SU-DHL-6 (cell line): Measurements from ENCODE around the gene ERLIN1.

Source experiments
- H2AFZ ChIP-seq: fragments of 200-600 bp; sonication (generic); 2 replicates; pipeline ENCODE4 v1.6.1; 2014; ENCODE audit warnings: low read depth, mild to moderate bottlenecking, moderate library complexity, mixed read lengths, antibody characterized with exemption, low read length; ENCODE audit not compliant: severe bottlenecking
- H3F3A ChIP-seq: fragments of 200-600 bp; shearing (Covaris generic); 2 replicates; pipeline ENCODE4 v1.6.0; 2016; ENCODE audit warnings: antibody characterized with exemption, mild to moderate bottlenecking; ENCODE audit not compliant: insufficient read depth
- H3K27ac ChIP-seq: fragments of 200-600 bp; sonication (generic); 2 replicates; pipeline ENCODE4 v1.5.1; 2016; ENCODE audit warnings: low read depth, mild to moderate bottlenecking, low read length, moderate library complexity, mixed read lengths
- H3K27me3 ChIP-seq: fragments of 200-600 bp; sonication (generic), shearing (Covaris generic); 2 replicates; pipeline ENCODE4 v1.6.0; 2014; ENCODE audit warnings: mild to moderate bottlenecking, low read length
- H3K36me3 ChIP-seq: fragments of 200-600 bp; sonication (generic); 2 replicates; pipeline ENCODE4 v1.6.1; 2014; ENCODE audit warnings: mild to moderate bottlenecking, low read length, mixed read lengths
- H3K4me2 ChIP-seq: fragments of 300-600, 200-600 bp; shearing (Covaris generic), sonication (generic); 2 replicates; pipeline ENCODE4 v1.6.0; 2014; ENCODE audit warnings: low read length, low read depth, mild to moderate bottlenecking; ENCODE audit not compliant: poor library complexity, severe bottlenecking
- H3K4me3 ChIP-seq: fragments of 200-600 bp; sonication (generic); 2 replicates; pipeline ENCODE4 v1.5.1; 2014; ENCODE audit warnings: antibody characterized with exemption, low read length, mild to moderate bottlenecking, mixed read lengths; ENCODE audit not compliant: insufficient read depth, poor library complexity, severe bottlenecking
- H3K79me2 ChIP-seq: fragments of 200-600 bp; sonication (generic); 2 replicates; pipeline ENCODE4 v1.6.1; 2014; ENCODE audit warnings: mild to moderate bottlenecking, low read length, moderate library complexity; ENCODE audit not compliant: insufficient read depth
- H3K9ac ChIP-seq: fragments of 200-600 bp; sonication (generic); 2 replicates; pipeline ENCODE4 v1.7.0; 2014; ENCODE audit warnings: mild to moderate bottlenecking, low read length
- H3K9me2 ChIP-seq: fragments of 200-600 bp; sonication (generic); replicated peaks from 2 replicates; pipeline ENCODE4 v1.6.1; 2014; ENCODE audit warnings: low read length; ENCODE audit not compliant: insufficient read depth
- H3K9me3 ChIP-seq: fragments of 200-600 bp; sonication (generic); 2 replicates; pipeline ENCODE4 v1.6.1; 2014; ENCODE audit warnings: low read length, mixed read lengths; ENCODE audit not compliant: insufficient read depth
- H4K20me1 ChIP-seq: fragments of 200-600 bp; sonication (generic); 2 replicates; pipeline ENCODE4 v1.6.1; 2014; ENCODE audit warnings: low read depth, mild to moderate bottlenecking, antibody characterized with exemption, low read length, moderate library complexity, mixed read lengths
- EZH2phosphoT487 ChIP-seq: fragments of 200-600 bp; sonication (generic), shearing (Covaris generic); conservative IDR thresholded peaks from 2 replicates; pipeline ENCODE4 v1.6.1; 2018; ENCODE audit warnings: mild to moderate bottlenecking, antibody characterized with exemption, low read length, moderate library complexity, mixed read lengths
- TF ChIP-seq, protein P1 (sequence below): fragments of 200-600 bp; sonication (generic); IDR thresholded peaks from one replicate; pipeline ENCODE4 v1.5.1; 2017; ENCODE audit warnings: antibody characterized with exemption, mild to moderate bottlenecking, low read length, moderate library complexity; ENCODE audit not compliant: insufficient read depth, poor library complexity, severe bottlenecking

The ERLIN1 gene

DNA sequence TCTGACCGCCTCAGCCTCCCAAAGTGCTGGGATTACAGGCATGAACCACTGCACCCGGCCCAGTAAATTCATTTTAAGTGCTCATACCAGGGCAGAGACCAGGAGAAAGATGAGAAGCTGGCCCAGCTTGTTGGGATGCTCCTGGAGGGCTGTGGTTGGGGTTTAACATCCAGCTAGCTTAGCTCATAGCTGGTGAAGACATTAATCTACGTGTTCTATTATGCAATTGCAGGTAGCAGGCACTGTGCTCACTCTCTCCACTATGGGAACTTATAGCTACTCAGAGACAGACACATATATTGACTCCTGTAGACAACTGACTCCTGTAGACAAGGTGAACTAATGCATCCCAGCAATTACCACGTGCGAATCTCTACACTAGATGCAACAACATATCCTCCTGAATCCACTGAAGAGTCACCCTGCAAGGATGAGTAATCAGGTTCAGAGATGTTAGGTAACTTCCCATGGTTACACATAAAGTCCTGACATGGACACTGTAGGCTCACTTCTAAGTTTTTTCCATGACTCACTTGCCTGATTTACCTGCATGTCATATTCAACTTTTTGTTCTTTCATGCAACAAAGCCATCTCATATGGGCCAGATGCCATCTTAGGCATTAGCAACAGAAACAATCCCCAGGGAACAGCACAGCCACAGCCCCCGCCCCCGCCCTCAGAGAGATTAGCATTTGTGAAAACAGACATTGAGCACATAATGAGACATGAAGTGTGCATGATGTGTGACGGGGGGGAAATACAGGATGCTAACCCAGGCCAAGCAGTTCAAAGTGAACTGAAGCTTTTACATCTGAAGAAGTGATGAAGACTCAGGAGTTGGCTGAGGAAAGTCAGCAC lies 37.2 kb downstream of the ERLIN1 start:
- TF ChIP-seq, protein P1, sequence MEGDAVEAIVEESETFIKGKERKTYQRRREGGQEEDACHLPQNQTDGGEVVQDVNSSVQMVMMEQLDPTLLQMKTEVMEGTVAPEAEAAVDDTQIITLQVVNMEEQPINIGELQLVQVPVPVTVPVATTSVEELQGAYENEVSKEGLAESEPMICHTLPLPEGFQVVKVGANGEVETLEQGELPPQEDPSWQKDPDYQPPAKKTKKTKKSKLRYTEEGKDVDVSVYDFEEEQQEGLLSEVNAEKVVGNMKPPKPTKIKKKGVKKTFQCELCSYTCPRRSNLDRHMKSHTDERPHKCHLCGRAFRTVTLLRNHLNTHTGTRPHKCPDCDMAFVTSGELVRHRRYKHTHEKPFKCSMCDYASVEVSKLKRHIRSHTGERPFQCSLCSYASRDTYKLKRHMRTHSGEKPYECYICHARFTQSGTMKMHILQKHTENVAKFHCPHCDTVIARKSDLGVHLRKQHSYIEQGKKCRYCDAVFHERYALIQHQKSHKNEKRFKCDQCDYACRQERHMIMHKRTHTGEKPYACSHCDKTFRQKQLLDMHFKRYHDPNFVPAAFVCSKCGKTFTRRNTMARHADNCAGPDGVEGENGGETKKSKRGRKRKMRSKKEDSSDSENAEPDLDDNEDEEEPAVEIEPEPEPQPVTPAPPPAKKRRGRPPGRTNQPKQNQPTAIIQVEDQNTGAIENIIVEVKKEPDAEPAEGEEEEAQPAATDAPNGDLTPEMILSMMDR, result no peak
- TF ChIP-seq EZH2phosphoT487, result no peak
- peaks cover 19% of the 10 kb centered on the region; the same call in 1 of the 2 replicates for H3K36me3 ChIP-seq
- H3K9me3 ChIP-seq, result no peaks in the 10 kb centered on the region
- H3K9ac ChIP-seq, result no peak overlapping the region
- H3K4me3 ChIP-seq, result no peak overlapping the region
- H3K79me2 ChIP-seq, result no peaks in the 10 kb centered on the region
- no peaks in the 10 kb centered on the region for H3F3A ChIP-seq
- peaks cover 5% of the 10 kb centered on the region; the same call in 1 of the 2 replicates for H4K20me1 ChIP-seq
- no peak overlapping the region for H3K4me2 ChIP-seq
- H3K9me2 ChIP-seq, result no peaks in the 10 kb centered on the region
- H3K27ac ChIP-seq, result no peak overlapping the region
- H3K27me3 ChIP-seq, result no peaks in the 10 kb centered on the region
- no peak overlapping the region for H2AFZ ChIP-seq

DNA sequence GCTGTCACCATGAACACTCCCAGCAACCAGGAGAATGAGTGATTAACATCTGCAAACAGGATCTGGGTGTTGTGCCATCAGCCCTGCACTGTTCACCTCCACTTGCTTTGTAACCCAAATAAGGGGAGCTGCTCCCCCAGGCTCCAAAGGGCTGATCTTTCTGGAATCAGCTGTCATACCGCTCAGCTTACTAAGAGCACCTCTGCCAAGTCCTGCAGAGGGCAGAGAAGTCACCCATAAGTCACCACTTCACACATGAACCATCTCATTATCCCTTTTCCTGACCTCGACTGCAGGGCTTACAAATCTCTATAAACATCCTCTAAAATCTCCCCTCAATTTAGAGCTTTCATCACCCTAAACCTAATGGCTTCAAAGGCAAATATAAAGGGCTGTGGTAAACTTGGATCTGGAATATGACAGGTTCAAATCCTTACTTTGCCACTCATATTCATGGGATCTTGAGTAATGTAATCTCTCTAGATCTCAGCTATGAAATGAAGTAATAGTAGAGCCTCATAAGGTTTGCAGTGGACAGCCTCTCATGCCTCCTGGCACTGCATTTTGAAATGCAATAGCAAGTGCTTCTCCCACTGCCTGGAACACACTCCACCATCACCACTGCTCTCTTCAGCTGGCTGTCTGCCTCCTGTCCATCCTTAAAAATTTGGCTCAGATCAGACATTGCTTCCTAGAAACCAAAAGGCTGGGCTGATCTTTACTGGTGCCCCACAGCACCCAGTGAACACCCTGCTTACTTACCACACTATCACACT lies 38.8 kb downstream of the ERLIN1 start:
- no peaks in the 10 kb centered on the region for H3F3A ChIP-seq
- no peaks in the 10 kb centered on the region for H3K79me2 ChIP-seq

DNA sequence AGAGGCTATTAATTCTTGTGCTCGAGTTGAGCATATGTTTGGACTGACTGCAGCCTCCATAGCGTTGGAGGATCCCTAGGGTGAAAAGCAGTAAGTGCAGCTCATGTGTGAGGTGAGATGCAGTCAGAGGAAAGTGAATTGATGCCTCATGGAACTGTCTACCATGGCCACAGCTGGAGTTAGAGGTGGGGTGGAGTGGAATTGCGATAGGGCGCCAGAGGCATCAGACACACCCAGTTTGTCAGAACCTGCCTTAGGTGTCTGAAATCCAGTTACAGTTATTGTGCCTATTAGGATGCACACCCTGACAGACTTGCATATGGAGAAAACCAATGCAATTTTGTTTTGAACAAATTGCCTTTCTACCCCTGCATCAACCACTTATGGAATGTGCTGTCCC lies 39.4 kb downstream of the ERLIN1 start:
- TF ChIP-seq, protein P1, result no peak
- no peak for TF ChIP-seq EZH2phosphoT487
- Histone ChIP-seq H4K20me1 (peaks cover 5% of the 10 kb centered on the region; the same call in 1 of the 2 replicates), H3K27ac (no peak overlapping the region), H3K4me3 (no peak overlapping the region), H3F3A (no peaks in the 10 kb centered on the region), H3K9ac (no peak overlapping the region), H3K4me2 (no peak overlapping the region), H3K9me2 (no peaks in the 10 kb centered on the region), H3K36me3 (peaks cover 2% of the 10 kb centered on the region; the same call in 1 of the 2 replicates), H3K27me3 (no peaks in the 10 kb centered on the region), H3K9me3 (no peaks in the 10 kb centered on the region), H2AFZ (no peak overlapping the region), H3K79me2 (no peaks in the 10 kb centered on the region)

More for the DNA sequence above, 38.8 kb downstream of the ERLIN1 start:
- Histone ChIP-seq H2AFZ (no peak overlapping the region), H3K4me3 (no peak overlapping the region), H3K4me2 (no peak overlapping the region), H3K36me3 (peaks cover 8% of the 10 kb centered on the region; the same call in 1 of the 2 replicates), H4K20me1 (peaks cover 5% of the 10 kb centered on the region; the same call in 1 of the 2 replicates), H3K27ac (no peak overlapping the region), H3K9me2 (no peaks in the 10 kb centered on the region), H3K9ac (no peak overlapping the region), H3K27me3 (no peaks in the 10 kb centered on the region), H3K9me3 (no peaks in the 10 kb centered on the region)
- TF ChIP-seq EZH2phosphoT487, result no peak
